SU-DHL-6 (cell line): ENCODE data around the gene CPED1.

Experiments used
- H2AFZ ChIP-seq: fragments of 200-600 bp; sonication (generic); 2 replicates; pipeline ENCODE4 v1.6.1; 2014; ENCODE audit warnings: low read depth, mild to moderate bottlenecking, moderate library complexity, mixed read lengths, antibody characterized with exemption, low read length; ENCODE audit not compliant: severe bottlenecking
- H3F3A ChIP-seq: fragments of 200-600 bp; shearing (Covaris generic); 2 replicates; pipeline ENCODE4 v1.6.0; 2016; ENCODE audit warnings: antibody characterized with exemption, mild to moderate bottlenecking; ENCODE audit not compliant: insufficient read depth
- H3K27ac ChIP-seq: fragments of 200-600 bp; sonication (generic); 2 replicates; pipeline ENCODE4 v1.5.1; 2016; ENCODE audit warnings: low read depth, mild to moderate bottlenecking, low read length, moderate library complexity, mixed read lengths
- H3K27me3 ChIP-seq: fragments of 200-600 bp; sonication (generic), shearing (Covaris generic); 2 replicates; pipeline ENCODE4 v1.6.0; 2014; ENCODE audit warnings: mild to moderate bottlenecking, low read length
- H3K36me3 ChIP-seq: fragments of 200-600 bp; sonication (generic); 2 replicates; pipeline ENCODE4 v1.6.1; 2014; ENCODE audit warnings: mild to moderate bottlenecking, low read length, mixed read lengths
- H3K4me2 ChIP-seq: fragments of 300-600, 200-600 bp; shearing (Covaris generic), sonication (generic); 2 replicates; pipeline ENCODE4 v1.6.0; 2014; ENCODE audit warnings: low read length, low read depth, mild to moderate bottlenecking; ENCODE audit not compliant: poor library complexity, severe bottlenecking
- H3K4me3 ChIP-seq: fragments of 200-600 bp; sonication (generic); 2 replicates; pipeline ENCODE4 v1.5.1; 2014; ENCODE audit warnings: antibody characterized with exemption, low read length, mild to moderate bottlenecking, mixed read lengths; ENCODE audit not compliant: insufficient read depth, poor library complexity, severe bottlenecking
- H3K79me2 ChIP-seq: fragments of 200-600 bp; sonication (generic); 2 replicates; pipeline ENCODE4 v1.6.1; 2014; ENCODE audit warnings: mild to moderate bottlenecking, low read length, moderate library complexity; ENCODE audit not compliant: insufficient read depth
- H3K9ac ChIP-seq: fragments of 200-600 bp; sonication (generic); 2 replicates; pipeline ENCODE4 v1.7.0; 2014; ENCODE audit warnings: mild to moderate bottlenecking, low read length
- H3K9me2 ChIP-seq: fragments of 200-600 bp; sonication (generic); replicated peaks from 2 replicates; pipeline ENCODE4 v1.6.1; 2014; ENCODE audit warnings: low read length; ENCODE audit not compliant: insufficient read depth
- H3K9me3 ChIP-seq: fragments of 200-600 bp; sonication (generic); 2 replicates; pipeline ENCODE4 v1.6.1; 2014; ENCODE audit warnings: low read length, mixed read lengths; ENCODE audit not compliant: insufficient read depth
- H4K20me1 ChIP-seq: fragments of 200-600 bp; sonication (generic); 2 replicates; pipeline ENCODE4 v1.6.1; 2014; ENCODE audit warnings: low read depth, mild to moderate bottlenecking, antibody characterized with exemption, low read length, moderate library complexity, mixed read lengths
- EZH2phosphoT487 ChIP-seq: fragments of 200-600 bp; sonication (generic), shearing (Covaris generic); conservative IDR thresholded peaks from 2 replicates; pipeline ENCODE4 v1.6.1; 2018; ENCODE audit warnings: mild to moderate bottlenecking, antibody characterized with exemption, low read length, moderate library complexity, mixed read lengths
- TF ChIP-seq, protein P1 (sequence below): fragments of 200-600 bp; sonication (generic); IDR thresholded peaks from one replicate; pipeline ENCODE4 v1.5.1; 2017; ENCODE audit warnings: antibody characterized with exemption, mild to moderate bottlenecking, low read length, moderate library complexity; ENCODE audit not compliant: insufficient read depth, poor library complexity, severe bottlenecking

Gene CPED1

DNA sequence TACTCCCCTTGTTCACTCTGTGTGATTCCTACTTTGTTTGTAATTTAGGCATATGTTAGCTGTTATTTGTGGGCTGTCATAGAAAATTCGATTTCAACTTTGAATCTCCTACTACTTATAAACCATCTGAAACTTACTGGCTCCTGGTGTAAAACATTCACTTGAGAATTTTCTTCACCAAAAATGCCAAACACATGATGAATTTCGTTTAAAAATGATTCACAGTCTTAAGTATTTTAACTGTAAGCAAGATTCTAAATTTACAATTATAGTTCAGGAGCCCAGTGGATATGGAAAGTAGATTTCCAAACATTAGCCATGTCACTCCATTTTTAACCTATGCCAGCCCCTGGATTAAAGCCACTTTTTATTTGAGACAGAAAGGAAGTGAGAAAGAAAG lies 3.1 kb downstream of the CPED1 start:
- H3K27ac ChIP-seq: no peak overlapping the region
- H3K9ac ChIP-seq: no peak overlapping the region
- H2AFZ ChIP-seq: no peak overlapping the region
- H3F3A ChIP-seq: no peaks in the 10 kb centered on the region
- H3K27me3 ChIP-seq: no peaks in the 10 kb centered on the region
- no peak overlapping the region for H3K4me2 ChIP-seq
- no peaks in the 10 kb centered on the region for H3K36me3 ChIP-seq
- no peaks in the 10 kb centered on the region for H3K9me3 ChIP-seq
- no peaks in the 10 kb centered on the region for H4K20me1 ChIP-seq
- H3K4me3 ChIP-seq: no peak overlapping the region
- H3K9me2 ChIP-seq: no peaks in the 10 kb centered on the region
- no peaks in the 10 kb centered on the region for H3K79me2 ChIP-seq
- TF ChIP-seq, protein P1, sequence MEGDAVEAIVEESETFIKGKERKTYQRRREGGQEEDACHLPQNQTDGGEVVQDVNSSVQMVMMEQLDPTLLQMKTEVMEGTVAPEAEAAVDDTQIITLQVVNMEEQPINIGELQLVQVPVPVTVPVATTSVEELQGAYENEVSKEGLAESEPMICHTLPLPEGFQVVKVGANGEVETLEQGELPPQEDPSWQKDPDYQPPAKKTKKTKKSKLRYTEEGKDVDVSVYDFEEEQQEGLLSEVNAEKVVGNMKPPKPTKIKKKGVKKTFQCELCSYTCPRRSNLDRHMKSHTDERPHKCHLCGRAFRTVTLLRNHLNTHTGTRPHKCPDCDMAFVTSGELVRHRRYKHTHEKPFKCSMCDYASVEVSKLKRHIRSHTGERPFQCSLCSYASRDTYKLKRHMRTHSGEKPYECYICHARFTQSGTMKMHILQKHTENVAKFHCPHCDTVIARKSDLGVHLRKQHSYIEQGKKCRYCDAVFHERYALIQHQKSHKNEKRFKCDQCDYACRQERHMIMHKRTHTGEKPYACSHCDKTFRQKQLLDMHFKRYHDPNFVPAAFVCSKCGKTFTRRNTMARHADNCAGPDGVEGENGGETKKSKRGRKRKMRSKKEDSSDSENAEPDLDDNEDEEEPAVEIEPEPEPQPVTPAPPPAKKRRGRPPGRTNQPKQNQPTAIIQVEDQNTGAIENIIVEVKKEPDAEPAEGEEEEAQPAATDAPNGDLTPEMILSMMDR: no peak
- no peak for TF ChIP-seq EZH2phosphoT487

DNA sequence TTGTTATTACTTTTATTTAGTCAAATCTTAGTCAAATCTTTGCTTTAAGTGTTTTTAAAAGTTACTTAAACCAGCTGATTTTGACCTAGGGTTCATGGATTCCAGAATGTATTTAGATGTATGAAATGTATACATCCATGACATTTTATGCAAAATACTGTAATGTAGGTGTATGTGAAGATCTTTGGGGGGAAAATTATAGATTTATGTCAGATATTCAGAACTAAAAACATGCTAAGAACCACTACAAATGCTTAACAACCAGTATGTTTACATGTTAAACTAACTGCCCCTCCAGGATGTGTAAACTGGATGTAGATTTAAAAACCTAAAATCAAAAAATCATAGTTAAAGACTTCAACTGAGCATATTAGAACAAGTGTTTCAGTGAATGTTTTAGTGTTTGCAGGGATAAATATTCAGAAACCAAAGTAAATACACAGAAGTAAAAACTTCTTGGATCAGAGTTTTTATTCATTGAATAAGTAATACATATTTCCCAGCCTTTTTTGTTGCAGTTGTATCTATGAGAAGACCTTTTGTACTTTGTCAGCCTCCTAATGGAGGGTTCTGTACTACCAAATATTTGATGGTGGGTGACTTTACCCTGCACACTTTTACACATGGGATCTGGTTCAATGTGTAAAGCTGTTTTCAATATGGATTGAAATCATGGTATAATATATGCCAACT lies 3.9 kb downstream of the CPED1 start:
- Histone ChIP-seq H3K9me3 (no peaks in the 10 kb centered on the region), H3K4me2 (no peak overlapping the region), H3K4me3 (no peak overlapping the region), H3K36me3 (no peaks in the 10 kb centered on the region), H4K20me1 (no peaks in the 10 kb centered on the region), H3K9me2 (no peaks in the 10 kb centered on the region), H2AFZ (no peak overlapping the region), H3K9ac (no peak overlapping the region), H3K27ac (no peak overlapping the region), H3K27me3 (no peaks in the 10 kb centered on the region), H3K79me2 (no peaks in the 10 kb centered on the region), H3F3A (no peaks in the 10 kb centered on the region)
- TF ChIP-seq, protein P1: no peak
- TF ChIP-seq EZH2phosphoT487: no peak

DNA sequence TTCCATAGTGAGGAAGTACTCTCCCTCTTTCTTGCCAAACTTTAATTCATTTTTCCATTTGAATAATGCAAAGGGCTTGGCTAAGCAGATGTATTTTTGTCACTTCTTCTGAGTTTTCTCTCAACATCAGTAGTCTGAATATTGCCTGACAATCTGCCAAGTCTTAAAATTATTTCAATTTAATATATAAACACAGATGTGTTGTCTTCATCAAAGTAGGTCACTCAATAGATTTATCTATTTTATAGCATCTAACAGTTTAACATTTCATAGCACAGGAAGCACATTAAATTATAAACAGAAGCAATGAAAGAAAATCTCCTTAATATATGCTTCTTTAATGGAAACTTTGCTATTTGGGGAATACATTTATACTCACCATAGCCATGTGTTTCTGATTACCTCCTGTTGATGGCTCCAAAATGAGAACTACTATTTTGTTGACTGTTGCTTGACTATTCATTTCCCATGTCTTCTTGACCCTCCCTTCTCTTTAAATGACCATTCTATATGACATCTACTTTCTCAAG lies 4.5 kb downstream of the CPED1 start:
- Histone ChIP-seq H3K4me3 (no peak overlapping the region), H3K9ac (no peak overlapping the region), H3K27me3 (no peaks in the 10 kb centered on the region), H4K20me1 (no peaks in the 10 kb centered on the region), H3K9me3 (no peaks in the 10 kb centered on the region), H2AFZ (no peak overlapping the region), H3K9me2 (no peaks in the 10 kb centered on the region), H3K4me2 (no peak overlapping the region), H3F3A (no peaks in the 10 kb centered on the region), H3K27ac (no peak overlapping the region), H3K79me2 (no peaks in the 10 kb centered on the region), H3K36me3 (no peaks in the 10 kb centered on the region)
- TF ChIP-seq, protein P1: no peak
- TF ChIP-seq EZH2phosphoT487: no peak
